D721Med (cell line): Measurements from ENCODE around the gene POMP.

ENCODE experiments used
- DNase-seq: peaks from one replicate; pipeline ENCODE4 v3.0.0; 2011; ENCODE audit warnings: low spot score; ENCODE audit not compliant: insufficient read length
- FAIRE-seq: peaks from 2 replicates; lab custom pipeline; 2011; peaks lifted over from hg19 to GRCh38; lab: Jason Lieb, UNC
- TF ChIP-seq, protein P1 (sequence below): IDR thresholded peaks from 2 replicates; pipeline ENCODE4 v1.5.1; 2012; ENCODE audit warnings: mild to moderate bottlenecking, control low read depth; ENCODE audit not compliant: insufficient read depth; ENCODE audit errors: missing control alignments

The POMP gene

DNA sequence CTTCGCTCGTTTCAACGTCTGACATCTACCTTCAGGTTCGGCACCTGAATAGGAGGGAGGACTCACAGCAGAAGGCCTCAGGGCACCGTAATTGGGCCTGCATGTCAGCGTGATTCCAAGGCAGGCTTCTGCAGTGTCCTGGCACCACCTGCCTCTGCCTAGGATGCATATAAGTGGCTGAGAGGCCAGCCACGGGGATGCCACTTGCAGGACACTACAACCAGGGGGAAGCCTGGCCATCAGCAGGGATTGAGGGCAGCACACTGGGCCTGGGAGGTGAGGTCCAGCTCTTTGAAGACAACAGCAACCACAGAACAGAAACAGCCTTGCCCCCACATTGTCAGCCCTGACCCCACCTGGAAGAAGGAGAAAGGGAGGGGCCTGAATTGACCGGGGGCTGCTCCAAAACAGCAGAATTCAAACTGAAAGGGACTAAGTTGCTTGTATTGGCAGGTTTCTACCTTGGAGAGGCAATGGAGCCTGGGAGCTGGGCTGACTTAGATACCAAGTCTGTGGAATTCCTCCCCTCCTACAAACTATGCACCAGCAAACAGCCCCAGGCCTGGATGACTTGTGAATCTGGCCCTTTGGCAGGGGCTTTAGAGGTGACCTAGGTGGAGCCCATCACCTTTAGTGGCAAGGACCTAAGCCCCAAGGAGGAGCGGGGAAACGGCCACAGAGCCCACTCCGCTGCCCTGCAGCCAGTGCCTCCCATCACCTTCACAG, 34.1 kb upstream of the POMP start:
- no peak for DNase-seq
- no peak for FAIRE-seq
- TF ChIP-seq, protein P1, sequence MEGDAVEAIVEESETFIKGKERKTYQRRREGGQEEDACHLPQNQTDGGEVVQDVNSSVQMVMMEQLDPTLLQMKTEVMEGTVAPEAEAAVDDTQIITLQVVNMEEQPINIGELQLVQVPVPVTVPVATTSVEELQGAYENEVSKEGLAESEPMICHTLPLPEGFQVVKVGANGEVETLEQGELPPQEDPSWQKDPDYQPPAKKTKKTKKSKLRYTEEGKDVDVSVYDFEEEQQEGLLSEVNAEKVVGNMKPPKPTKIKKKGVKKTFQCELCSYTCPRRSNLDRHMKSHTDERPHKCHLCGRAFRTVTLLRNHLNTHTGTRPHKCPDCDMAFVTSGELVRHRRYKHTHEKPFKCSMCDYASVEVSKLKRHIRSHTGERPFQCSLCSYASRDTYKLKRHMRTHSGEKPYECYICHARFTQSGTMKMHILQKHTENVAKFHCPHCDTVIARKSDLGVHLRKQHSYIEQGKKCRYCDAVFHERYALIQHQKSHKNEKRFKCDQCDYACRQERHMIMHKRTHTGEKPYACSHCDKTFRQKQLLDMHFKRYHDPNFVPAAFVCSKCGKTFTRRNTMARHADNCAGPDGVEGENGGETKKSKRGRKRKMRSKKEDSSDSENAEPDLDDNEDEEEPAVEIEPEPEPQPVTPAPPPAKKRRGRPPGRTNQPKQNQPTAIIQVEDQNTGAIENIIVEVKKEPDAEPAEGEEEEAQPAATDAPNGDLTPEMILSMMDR: no peak

DNA sequence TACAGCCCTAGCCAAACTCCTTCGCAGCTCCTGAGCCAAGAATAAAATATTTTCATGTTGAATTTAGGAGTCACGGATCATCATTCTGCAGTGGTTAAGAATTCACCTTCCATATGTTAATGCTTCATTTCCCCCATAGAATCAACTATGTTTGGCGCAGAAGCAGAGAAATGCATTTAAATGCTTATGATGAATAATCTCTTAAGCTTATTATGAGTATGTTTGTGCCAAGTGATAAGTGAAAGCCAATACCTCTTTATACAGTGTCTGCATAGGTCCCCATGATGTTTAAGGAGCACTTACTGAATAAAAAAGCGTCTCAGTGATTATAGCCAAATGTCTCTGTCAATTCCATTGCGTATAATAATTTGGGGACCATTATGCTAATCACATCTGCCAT, 32.7 kb upstream of the POMP start:
- FAIRE-seq: peak; percentile 79
- TF ChIP-seq, protein P1: no peak
- no peak for DNase-seq

DNA sequence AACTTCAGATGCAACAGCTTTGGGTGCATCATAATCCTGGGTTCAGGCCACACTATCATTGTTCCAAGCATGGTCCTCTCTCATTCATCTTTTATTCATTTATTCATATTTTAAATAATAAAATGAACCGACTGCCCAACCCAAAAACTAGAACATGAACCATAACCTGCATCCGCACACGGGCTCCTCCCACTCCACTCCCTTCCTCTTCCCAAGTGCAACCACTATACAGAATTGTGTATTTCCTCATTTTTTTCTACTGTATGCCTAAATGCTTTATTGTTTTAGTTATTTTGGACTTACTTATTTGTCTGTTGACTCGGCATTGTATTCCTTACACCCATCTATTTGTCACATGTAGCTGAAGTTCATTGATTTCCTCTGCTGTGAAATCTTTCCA, 30.7 kb upstream of the POMP start:
- FAIRE-seq: no peak
- no peak for DNase-seq
- TF ChIP-seq, protein P1: no peak

DNA sequence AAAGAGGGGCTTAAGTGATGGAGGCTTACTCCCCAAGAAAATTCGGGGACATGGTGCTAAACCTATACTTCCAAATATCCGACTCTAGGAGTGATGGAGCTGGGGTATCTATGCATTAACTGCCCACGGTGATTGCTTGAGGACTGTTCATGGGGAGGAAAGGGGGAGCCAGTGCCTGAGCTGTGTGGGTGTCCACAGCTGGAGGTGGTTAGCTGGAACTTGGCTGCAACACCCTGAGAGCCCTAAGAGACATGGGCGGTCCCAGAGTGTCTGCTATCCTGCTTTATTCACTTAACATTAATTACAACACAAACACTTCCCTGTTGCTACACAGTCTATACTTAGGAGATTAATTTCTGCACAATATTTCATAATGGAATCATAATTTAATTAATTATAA, 28.1 kb upstream of the POMP start:
- DNase-seq (no peak), FAIRE-seq (no peak)
- TF ChIP-seq, protein P1: no peak

DNA sequence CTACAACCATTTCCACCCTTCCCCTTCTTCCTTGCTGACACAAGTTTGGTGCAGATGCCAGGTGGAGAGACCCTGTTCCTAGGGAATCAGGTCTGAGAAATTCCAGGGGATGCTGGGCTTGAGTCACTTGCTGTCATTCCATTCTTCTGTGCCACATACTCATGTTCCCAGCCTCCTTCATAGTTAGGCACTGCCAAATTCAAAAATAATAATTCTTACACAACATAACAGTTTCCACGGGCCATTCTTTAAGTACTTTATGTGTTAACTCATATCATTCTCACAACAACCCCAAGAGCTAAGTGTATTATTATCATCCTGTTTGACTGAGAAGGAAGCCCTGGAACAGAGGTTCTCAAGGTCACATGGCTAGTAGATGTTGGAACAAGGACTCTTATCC, 27.1 kb upstream of the POMP start:
- FAIRE-seq (no peak), DNase-seq (no peak)
- TF ChIP-seq, protein P1: no peak

DNA sequence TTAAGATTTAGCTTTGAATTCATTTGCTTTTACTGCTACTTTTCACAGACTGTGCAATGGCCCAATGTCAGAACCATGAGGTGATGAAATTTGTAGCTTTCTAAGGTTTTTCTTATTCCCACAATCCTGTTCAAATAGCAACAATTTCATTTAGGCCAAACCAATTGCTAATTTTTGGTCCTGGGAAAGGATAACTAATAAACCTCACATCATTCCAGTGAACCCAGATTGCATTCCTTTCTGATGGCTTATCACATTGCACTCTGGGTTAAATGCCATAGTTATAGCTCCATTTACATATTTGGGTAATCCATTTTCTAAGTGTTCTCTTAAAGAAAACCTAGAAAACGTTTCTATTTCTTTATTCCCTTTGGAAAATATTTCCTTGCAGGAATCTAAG, 22.9 kb upstream of the POMP start:
- FAIRE-seq (no peak), DNase-seq (no peak)
- TF ChIP-seq, protein P1: no peak

DNA sequence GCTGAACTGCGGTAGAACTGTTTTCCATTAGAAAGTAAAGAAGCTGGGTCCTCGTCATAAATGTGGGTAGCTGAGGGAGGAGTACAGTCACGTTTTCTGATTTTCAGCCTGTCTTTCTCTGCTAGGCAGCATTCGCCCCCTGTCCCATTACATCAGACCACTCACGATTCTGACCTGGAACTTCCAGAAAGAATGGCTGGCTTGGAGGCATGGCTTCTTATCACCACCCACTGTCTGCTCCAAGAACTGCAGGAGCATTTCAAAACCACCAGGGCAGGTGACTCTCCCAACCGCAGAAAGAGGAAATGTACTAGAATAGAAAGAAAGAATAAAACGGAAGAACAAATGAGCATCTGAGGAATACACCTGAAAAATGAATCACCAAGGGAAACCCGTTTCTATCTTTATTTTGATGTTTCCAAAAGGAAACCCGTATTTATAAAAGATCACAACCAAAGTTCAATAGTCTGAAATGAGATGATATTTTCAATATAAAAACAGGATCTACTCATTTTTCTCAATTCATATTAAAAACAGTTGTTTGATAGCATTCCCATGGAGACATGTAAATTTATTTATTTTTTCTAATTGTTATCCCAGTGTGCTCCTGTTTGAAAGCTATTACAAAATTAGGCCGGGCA, 22.1 kb upstream of the POMP start:
- FAIRE-seq: no peak
- DNase-seq: no peak
- TF ChIP-seq, protein P1: peak; percentile 85
